OCI-LY3 (cell line): Measurements from ENCODE around the gene TJP3.

ENCODE experiments used
- H2AFZ ChIP-seq: fragments of 200-600, 300-600 bp; shearing (Covaris generic); 2 replicates; pipeline ENCODE4 v1.6.0; 2014; ENCODE audit warnings: antibody characterized with exemption, low read depth, low read length
- H3K27ac ChIP-seq: fragments of 200-600, 300-600 bp; sonication (generic); 2 replicates; pipeline ENCODE4 v1.5.1; 2014; ENCODE audit warnings: mild to moderate bottlenecking, low read length, moderate library complexity, mixed read lengths
- H3K27me3 ChIP-seq: fragments of 200-600, 300-600 bp; sonication (generic); 2 replicates; pipeline ENCODE4 v1.6.1; 2014; ENCODE audit warnings: low read depth, low read length, mixed read lengths
- H3K36me3 ChIP-seq: fragments of 200-600, 300-600 bp; sonication (generic); replicated peaks from 2 replicates; pipeline ENCODE3; 2014; ENCODE audit warnings: low read depth, low read length, mixed read lengths
- H3K4me1 ChIP-seq: fragments of 300-600, 200-600 bp; sonication (generic); 2 replicates; pipeline ENCODE4 v1.6.1; 2014; ENCODE audit warnings: low read length, mixed read lengths
- H3K4me2 ChIP-seq: fragments of 200-600, 300-600 bp; sonication (generic); 2 replicates; pipeline ENCODE4 v1.6.1; 2014; ENCODE audit warnings: low read length, mixed read lengths
- H3K4me3 ChIP-seq: fragments of 300-600, 200-600 bp; sonication (generic); 2 replicates; pipeline ENCODE4 v1.5.1; 2014; ENCODE audit warnings: antibody characterized with exemption, mild to moderate bottlenecking, low read length, moderate library complexity
- H3K79me2 ChIP-seq: fragments of 300-600, 200-600 bp; shearing (Covaris generic); 2 replicates; pipeline ENCODE4 v1.6.1; 2014; ENCODE audit warnings: mild to moderate bottlenecking, low read length, mixed read lengths
- H3K9ac ChIP-seq: fragments of 300-600, 200-600 bp; shearing (Covaris generic); 2 replicates; pipeline ENCODE4 v1.6.0; 2014; ENCODE audit warnings: mild to moderate bottlenecking, low read length, moderate library complexity
- H3K9me3 ChIP-seq: fragments of 200-600, 300-600 bp; shearing (Covaris generic); 2 replicates; pipeline ENCODE4 v1.6.1; 2014; ENCODE audit warnings: low read length, mixed read lengths; ENCODE audit not compliant: insufficient read depth
- H4K20me1 ChIP-seq: fragments of 200-600, 300-600 bp; sonication (generic); 2 replicates; pipeline ENCODE4 v1.6.1; 2016; ENCODE audit warnings: low read length, mixed read lengths; ENCODE audit not compliant: insufficient read depth
- CTCF ChIP-seq: fragments of 200-600, 300-600 bp; sonication (generic); IDR thresholded peaks from 2 replicates; pipeline ENCODE4 v1.5.1; 2014; ENCODE audit warnings: antibody characterized with exemption, low read length, low read depth
- EZH2phosphoT487 ChIP-seq: fragments of 200-600 bp; shearing (Covaris generic); IDR thresholded peaks from 2 replicates; pipeline ENCODE4 v1.6.1; 2018; ENCODE audit warnings: antibody characterized with exemption, mixed run types, low read depth

The TJP3 gene

GRCh38 chr19:3660493-3661219, 47.5 kb upstream of the TJP3 start:
- Histone ChIP-seq H3K4me2 (no peak overlapping the region), H2AFZ (no peak overlapping the region), H3K4me3 (no peak overlapping the region), H3K9me3 (no peaks in the 10 kb centered on the region), H4K20me1 (peaks cover 23% of the 10 kb centered on the region), H3K79me2 (no peaks in the 10 kb centered on the region), H3K36me3 (peaks cover 69% of the 10 kb centered on the region), H3K27me3 (no peaks in the 10 kb centered on the region), H3K9ac (no peak overlapping the region), H3K27ac (no peak overlapping the region), H3K4me1 (peaks cover 29% of the 10 kb centered on the region)
- TF ChIP-seq EZH2phosphoT487 (no peak), CTCF (no peak)

- Histone ChIP-seq H3K27me3 (no peaks in the 10 kb centered on the region), H3K4me1 (peaks cover 28% of the 10 kb centered on the region), H3K4me3 (no peak overlapping the region), H3K9ac (no peak overlapping the region), H3K27ac (no peak overlapping the region), H2AFZ (no peak overlapping the region), H3K36me3 (peaks cover 69% of the 10 kb centered on the region), H3K9me3 (no peaks in the 10 kb centered on the region), H3K4me2 (no peak overlapping the region), H4K20me1 (peaks cover 27% of the 10 kb centered on the region), H3K79me2 (no peaks in the 10 kb centered on the region)
- TF ChIP-seq CTCF (no peak), EZH2phosphoT487 (no peak)
These were observed 46.6 kb upstream of the TJP3 start for GRCh38 chr19:3661284-3662238.

- H4K20me1 ChIP-seq: peaks cover 47% of the 10 kb centered on the region
- TF ChIP-seq EZH2phosphoT487 (no peak), CTCF (no peak)
- H3K9ac ChIP-seq: no peak overlapping the region
- no peaks in the 10 kb centered on the region for H3K79me2 ChIP-seq
- H2AFZ ChIP-seq: no peak overlapping the region
- no peak overlapping the region for H3K4me3 ChIP-seq
- no peaks in the 10 kb centered on the region for H3K9me3 ChIP-seq
- peaks cover 19% of the 10 kb centered on the region for H3K4me1 ChIP-seq
- peaks cover 46% of the 10 kb centered on the region for H3K36me3 ChIP-seq
- H3K4me2 ChIP-seq: no peak overlapping the region
- no peaks in the 10 kb centered on the region for H3K27me3 ChIP-seq
- no peak overlapping the region for H3K27ac ChIP-seq
These were observed 44.3 kb upstream of the TJP3 start for GRCh38 chr19:3663838-3664237.
